Neural cell (in vitro differentiated cells): Measurements from ENCODE around the gene SLX4IP. TPM values are rescaled to one million over a fixed set of nuclear protein-coding genes. Genes with fewer than 3 reads are reported as not detected.

ENCODE experiments used
- H2AFZ ChIP-seq: fragments of 200-600, 300-800 bp; sonication (generic), shearing (Covaris generic); 2 replicates; pipeline ENCODE4 v1.6.0; 2014; ENCODE audit warnings: low read depth, mild to moderate bottlenecking, antibody characterized with exemption, low read length, moderate library complexity
- H3F3A ChIP-seq: fragments of 200-600 bp; shearing (Covaris generic); 2 replicates; pipeline ENCODE4 v1.6.1; 2016; ENCODE audit warnings: mild to moderate bottlenecking, moderate library complexity, mixed read lengths, antibody characterized with exemption, low read length; ENCODE audit not compliant: insufficient read depth, poor library complexity, severe bottlenecking
- H3K27ac ChIP-seq: fragments of 200-600, 300-800 bp; sonication (generic), shearing (Covaris generic); 2 replicates; pipeline ENCODE4 v1.5.1; 2014; ENCODE audit warnings: mild to moderate bottlenecking, low read length, moderate library complexity
- H3K27me3 ChIP-seq: fragments of 300-800, 200-600 bp; sonication (generic), shearing (Covaris generic); 2 replicates; pipeline ENCODE4 v1.6.0; 2014; ENCODE audit warnings: mild to moderate bottlenecking, low read depth, low read length, moderate library complexity; ENCODE audit not compliant: insufficient read depth
- H3K36me3 ChIP-seq: fragments of 300-800, 200-600 bp; sonication (generic), shearing (Covaris generic); 2 replicates; pipeline ENCODE4 v1.5.1; 2014; ENCODE audit warnings: mild to moderate bottlenecking, antibody characterized with exemption, low read length, moderate library complexity; ENCODE audit not compliant: insufficient read depth
- H3K4me2 ChIP-seq: fragments of 300-800, 200-600 bp; sonication (generic), shearing (Covaris generic); 2 replicates; pipeline ENCODE4 v1.6.0; 2014; ENCODE audit warnings: mild to moderate bottlenecking, low read length
- H3K4me3 ChIP-seq: fragments of 300-800, 200-600 bp; sonication (generic), shearing (Covaris generic); 2 replicates; pipeline ENCODE4 v1.5.1; 2014; ENCODE audit warnings: mild to moderate bottlenecking, low read length, moderate library complexity
- H3K79me2 ChIP-seq: fragments of 200-600 bp; shearing (Covaris generic); replicated peaks from 2 replicates; pipeline ENCODE4 v1.6.0; 2014; ENCODE audit warnings: mild to moderate bottlenecking, low read length, moderate library complexity; ENCODE audit not compliant: insufficient read depth
- H3K9ac ChIP-seq: fragments of 300-800, 200-600 bp; sonication (generic), shearing (Covaris generic); 2 replicates; pipeline ENCODE4 v1.6.1; 2016; ENCODE audit warnings: mild to moderate bottlenecking, low read length, mixed read lengths
- H3K9me2 ChIP-seq: fragments of 200-600 bp; shearing (Covaris generic); 2 replicates; pipeline ENCODE4 v1.6.1; 2016; ENCODE audit warnings: mild to moderate bottlenecking, low read length, mixed read lengths; ENCODE audit not compliant: insufficient read depth
- H3K9me3 ChIP-seq: fragments of 200-600, 300-800 bp; sonication (generic), shearing (Covaris generic); 2 replicates; pipeline ENCODE4 v1.6.1; 2016; ENCODE audit warnings: mild to moderate bottlenecking, mixed run types, low read length, moderate library complexity, mixed read lengths
- H4K20me1 ChIP-seq: fragments of 200-600 bp; shearing (Covaris generic); 2 replicates; pipeline ENCODE4 v1.6.1; 2016; ENCODE audit warnings: mild to moderate bottlenecking, mixed run types; ENCODE audit not compliant: insufficient read depth
- CTCF ChIP-seq: fragments of 450-650 bp; IDR thresholded peaks from 2 replicates; pipeline ENCODE4 v1.5.1; 2014; ENCODE audit warnings: antibody characterized with exemption, mild to moderate bottlenecking, moderate library complexity; ENCODE audit not compliant: poor library complexity, severe bottlenecking
- EP300 ChIP-seq: fragments of 450-650 bp; conservative IDR thresholded peaks from 2 replicates; pipeline ENCODE4 v1.6.1; 2014; ENCODE audit warnings: antibody characterized with exemption, mild to moderate bottlenecking, moderate library complexity; ENCODE audit not compliant: poor library complexity, severe bottlenecking
- EZH2 ChIP-seq: fragments of 200-600, 300-800 bp; shearing (Covaris generic), sonication (generic); IDR thresholded peaks from 2 replicates; pipeline ENCODE4 v1.6.1; 2014; ENCODE audit warnings: antibody characterized with exemption, low read length, borderline replicate concordance, mild to moderate bottlenecking; ENCODE audit not compliant: insufficient read depth, poor library complexity, severe bottlenecking
- MXI1 ChIP-seq: fragments of 450-650 bp; conservative IDR thresholded peaks from 2 replicates; pipeline ENCODE4 v1.6.1; 2014; ENCODE audit warnings: antibody characterized with exemption, mild to moderate bottlenecking; ENCODE audit not compliant: poor library complexity, severe bottlenecking
- POLR2AphosphoS5 ChIP-seq: IDR thresholded peaks from 2 replicates; pipeline ENCODE4 v1.6.1; 2012
- RAD21 ChIP-seq: fragments of 450-650 bp; conservative IDR thresholded peaks from 2 replicates; pipeline ENCODE4 v1.6.1; 2014; ENCODE audit warnings: antibody characterized with exemption, mild to moderate bottlenecking, moderate library complexity
- REST ChIP-seq: IDR thresholded peaks from 2 replicates; pipeline ENCODE4 v1.6.1; 2012; ENCODE audit warnings: borderline replicate concordance
- SMC3 ChIP-seq: fragments of 450-650 bp; conservative IDR thresholded peaks from 2 replicates; pipeline ENCODE4 v1.6.1; 2014; ENCODE audit warnings: antibody characterized with exemption, mild to moderate bottlenecking, moderate library complexity; ENCODE audit not compliant: poor library complexity
- TAF1 ChIP-seq: IDR thresholded peaks from 2 replicates; pipeline ENCODE4 v1.6.1; 2012; ENCODE audit warnings: low read depth
- polyA plus RNA-seq: library from polyadenylated mRNA; depleted of rRNA; stranded (reverse); fragments of >200 nt; gene quantifications from 2 replicates; pipeline ENCODE4 v1.2.3, GENCODE V29; 2014

SLX4IP gene
- polyA plus RNA-seq, 1 donor from 2014 or later = 6.4 TPM

GRCh38 chr20:10568032-10568431 lies 132.9 kb downstream of the SLX4IP start:
- Histone ChIP-seq H3K4me3 (no peak overlapping the region), H4K20me1 (no peaks in the 10 kb centered on the region), H3K9ac (no peak overlapping the region), H3K27me3 (no peaks in the 10 kb centered on the region), H3F3A (no peaks in the 10 kb centered on the region), H2AFZ (no peak overlapping the region), H3K4me2 (no peak overlapping the region), H3K9me3 (no peaks in the 10 kb centered on the region), H3K79me2 (no peaks in the 10 kb centered on the region), H3K36me3 (no peaks in the 10 kb centered on the region), H3K9me2 (no peaks in the 10 kb centered on the region), H3K27ac (no peak overlapping the region)
- TF ChIP-seq CTCF = no peak
- TF ChIP-seq MXI1 = no peak
- TF ChIP-seq RAD21 = no peak
- TF ChIP-seq TAF1 = no peak
- TF ChIP-seq EP300 = no peak
- TF ChIP-seq POLR2AphosphoS5 = no peak
- no peak for TF ChIP-seq SMC3
- no peak for TF ChIP-seq EZH2
- no peak for TF ChIP-seq REST

GRCh38 chr20:10571313-10571815 lies 136.3 kb downstream of the SLX4IP start:
- H3K27me3 ChIP-seq = no peaks in the 10 kb centered on the region
- no peak overlapping the region for H3K27ac ChIP-seq
- no peaks in the 10 kb centered on the region for H3F3A ChIP-seq
- H3K36me3 ChIP-seq = no peaks in the 10 kb centered on the region
- H3K9ac ChIP-seq = no peak overlapping the region
- no peaks in the 10 kb centered on the region for H4K20me1 ChIP-seq
- H3K4me3 ChIP-seq = no peak overlapping the region
- H3K9me2 ChIP-seq = no peaks in the 10 kb centered on the region
- H3K9me3 ChIP-seq = no peaks in the 10 kb centered on the region
- no peak for TF ChIP-seq REST
- TF ChIP-seq EZH2 = no peak
- no peak for TF ChIP-seq TAF1
- TF ChIP-seq POLR2AphosphoS5 = no peak
- no peak for TF ChIP-seq RAD21
- TF ChIP-seq CTCF = no peak
- no peak for TF ChIP-seq EP300
- TF ChIP-seq SMC3 = no peak
- no peak for TF ChIP-seq MXI1
- no peak overlapping the region for H3K4me2 ChIP-seq
- H3K79me2 ChIP-seq = no peaks in the 10 kb centered on the region
- H2AFZ ChIP-seq = no peak overlapping the region
